ENCODE measurements around the gene HDAC9. TPM values are rescaled to one million over a fixed set of nuclear protein-coding genes. Genes with fewer than 3 reads are reported as not detected.

Gene HDAC9
- polyA plus RNA-seq, 1 of the 3 experiments (the other 2 are of a cell fraction) = 11.6 TPM

GRCh38 chr7:18574676-18575075 lies 79.1 kb downstream of the HDAC9 start:
- TF ChIP-seq FOXM1 (IDR thresholded peaks at IDR 0.05; ENCODE audit: low read depth) = no peak
- TF ChIP-seq RCOR1 (IDR thresholded peaks at IDR 0.05; ENCODE audit: low read length) = no peak
- TF ChIP-seq RXRA (IDR thresholded peaks at IDR 0.05; ENCODE audit: borderline replicate concordance, low read depth) = no peak
- TF ChIP-seq, protein P1, sequence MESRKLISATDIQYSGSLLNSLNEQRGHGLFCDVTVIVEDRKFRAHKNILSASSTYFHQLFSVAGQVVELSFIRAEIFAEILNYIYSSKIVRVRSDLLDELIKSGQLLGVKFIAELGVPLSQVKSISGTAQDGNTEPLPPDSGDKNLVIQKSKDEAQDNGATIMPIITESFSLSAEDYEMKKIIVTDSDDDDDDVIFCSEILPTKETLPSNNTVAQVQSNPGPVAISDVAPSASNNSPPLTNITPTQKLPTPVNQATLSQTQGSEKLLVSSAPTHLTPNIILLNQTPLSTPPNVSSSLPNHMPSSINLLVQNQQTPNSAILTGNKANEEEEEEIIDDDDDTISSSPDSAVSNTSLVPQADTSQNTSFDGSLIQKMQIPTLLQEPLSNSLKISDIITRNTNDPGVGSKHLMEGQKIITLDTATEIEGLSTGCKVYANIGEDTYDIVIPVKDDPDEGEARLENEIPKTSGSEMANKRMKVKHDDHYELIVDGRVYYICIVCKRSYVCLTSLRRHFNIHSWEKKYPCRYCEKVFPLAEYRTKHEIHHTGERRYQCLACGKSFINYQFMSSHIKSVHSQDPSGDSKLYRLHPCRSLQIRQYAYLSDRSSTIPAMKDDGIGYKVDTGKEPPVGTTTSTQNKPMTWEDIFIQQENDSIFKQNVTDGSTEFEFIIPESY (IDR thresholded peaks at IDR 0.05; ENCODE audit: borderline replicate concordance, low read depth) = no peak
- TF ChIP-seq JUND (IDR thresholded peaks at IDR 0.05) = no peak
- TF ChIP-seq EZH2phosphoT487 (IDR thresholded peaks at IDR 0.05; ENCODE audit: borderline replicate concordance, low read depth) = no peak
- Histone ChIP-seq H3K79me2 (ENCODE audit: insufficient read depth) (peaks cover 20% of the 10 kb centered on the region; the same call in 1 of the 2 replicates), H3K4me1 (ENCODE audit: control insufficient read depth in 1 of 2, insufficient read depth in 2 of 2, low read depth in 1 of 2, low read length in 1 of 2) (peaks cover 10% of the 10 kb centered on the region in 2 experiments; a peak in 3 of 4 replicates), H3K9me2 (no peaks in the 10 kb centered on the region), H3K9ac (no peak overlapping the region), H2AFZ (ENCODE audit: low read depth) (no peak overlapping the region), H3K9me3 (no peaks in the 10 kb centered on the region), H3K27me3 (ENCODE audit: insufficient read depth) (no peaks in the 10 kb centered on the region), H4K20me1 (ENCODE audit: insufficient read depth) (no peaks in the 10 kb centered on the region), H3K27ac (ENCODE audit: low read depth in 2 of 2, low read length in 1 of 2) (no peak overlapping the region), H3K4me2 (no peak overlapping the region), H3F3A (replicated peaks; ENCODE audit: insufficient read depth) (peaks cover 7% of the 10 kb centered on the region), H3K36me3 (replicated peaks in 1 of 2; ENCODE audit: control insufficient read depth in 1 of 2, insufficient read depth in 2 of 2, low read length in 1 of 2) (peaks cover 0 to 14% of the 10 kb centered on the region in 2 experiments), H3K4me3 (ENCODE audit: low read depth in 2 of 2, low read length in 1 of 2) (no peak overlapping the region)
- POLR2A ChIA-PET = interaction anchor here (1.1 kb wide), 1 partner anchor 543 kb away, joined by 3 read pairs; the partner anchor contains the start of gene TWIST1
- 94% methylated on average over 7 of the region's 14 CpGs for WGBS (ENCODE audit: low lambda C conversion rate)
- CTCF ChIA-PET = interaction anchor here (1.2 to 21.6 kb wide), 6 partner anchors 12 to 226 kb away, joined by 3 to 495 read pairs (median 10); no protein-coding TSS in a partner anchor
- no peak for DNase-seq

GRCh38 chr7:18575622-18576572 lies 80.3 kb downstream of the HDAC9 start:
- DNase-seq = no peak
- Histone ChIP-seq H3K4me2 (no peak overlapping the region), H3K4me1 (ENCODE audit: control insufficient read depth in 1 of 2, insufficient read depth in 2 of 2, low read depth in 1 of 2, low read length in 1 of 2) (peaks cover 7 to 9% of the 10 kb centered on the region in 2 experiments; a peak in 2 of 4 replicates), H3K9ac (no peak overlapping the region), H3K9me3 (no peaks in the 10 kb centered on the region), H3K9me2 (no peaks in the 10 kb centered on the region), H3K27me3 (ENCODE audit: insufficient read depth) (no peaks in the 10 kb centered on the region), H4K20me1 (ENCODE audit: insufficient read depth) (no peaks in the 10 kb centered on the region), H3K79me2 (ENCODE audit: insufficient read depth) (peaks cover 10% of the 10 kb centered on the region; the same call in 1 of the 2 replicates), H3K4me3 (ENCODE audit: low read depth in 2 of 2, low read length in 1 of 2) (no peak overlapping the region), H3K27ac (ENCODE audit: low read depth in 2 of 2, low read length in 1 of 2) (no peak overlapping the region; a peak in 1 of 4 replicates), H3K36me3 (replicated peaks in 1 of 2; ENCODE audit: control insufficient read depth in 1 of 2, insufficient read depth in 2 of 2, low read length in 1 of 2) (peaks cover 0 to 14% of the 10 kb centered on the region in 2 experiments), H2AFZ (ENCODE audit: low read depth) (no peak overlapping the region), H3F3A (replicated peaks; ENCODE audit: insufficient read depth) (peaks cover 14% of the 10 kb centered on the region)
- POLR2A ChIA-PET = no interaction called here
- CTCF ChIA-PET = interaction anchor here (1.2 to 21.6 kb wide), 5 partner anchors 14 to 227 kb away, joined by 4 to 495 read pairs (median 5); no protein-coding TSS in a partner anchor
- TF ChIP-seq, protein P2, sequence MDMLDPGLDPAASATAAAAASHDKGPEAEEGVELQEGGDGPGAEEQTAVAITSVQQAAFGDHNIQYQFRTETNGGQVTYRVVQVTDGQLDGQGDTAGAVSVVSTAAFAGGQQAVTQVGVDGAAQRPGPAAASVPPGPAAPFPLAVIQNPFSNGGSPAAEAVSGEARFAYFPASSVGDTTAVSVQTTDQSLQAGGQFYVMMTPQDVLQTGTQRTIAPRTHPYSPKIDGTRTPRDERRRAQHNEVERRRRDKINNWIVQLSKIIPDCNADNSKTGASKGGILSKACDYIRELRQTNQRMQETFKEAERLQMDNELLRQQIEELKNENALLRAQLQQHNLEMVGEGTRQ (IDR thresholded peaks at IDR 0.05; ENCODE audit: borderline replicate concordance, low read depth, low read length) = no peak
- no peak for TF ChIP-seq CTCF (IDR thresholded peaks at IDR 0.05)
- TF ChIP-seq TAF1 (IDR thresholded peaks at IDR 0.05; ENCODE audit: borderline replicate concordance, low read depth, low read length) = no peak
- no peak for TF ChIP-seq MEF2A (IDR thresholded peaks at IDR 0.05; ENCODE audit: borderline replicate concordance, low read depth)
- TF ChIP-seq GABPA (IDR thresholded peaks at IDR 0.05; ENCODE audit: low read depth) = no peak
- TF ChIP-seq CHD2 (IDR thresholded peaks at IDR 0.05; ENCODE audit: low read length, partially characterized antibody) = no peak
- WGBS (ENCODE audit: low lambda C conversion rate) = 91% methylated on average over 6 of the region's 6 CpGs

Measured in SK-N-SH (cell line).